Ishikawa (cell line): ENCODE results near the gene TTN.

Source experiments
- CEBPB ChIP-seq: IDR thresholded peaks from 2 replicates; pipeline ENCODE4 v1.6.1; 2012
- EGR1 ChIP-seq: IDR thresholded peaks from 2 replicates; pipeline ENCODE4 v1.6.1; 2012
- EP300 ChIP-seq: IDR thresholded peaks from 2 replicates; pipeline ENCODE4 v1.6.1; 2012; ENCODE audit warnings: borderline replicate concordance
- FOXM1 ChIP-seq: IDR thresholded peaks from 2 replicates; pipeline ENCODE4 v1.6.1; 2012; ENCODE audit warnings: low read depth, borderline replicate concordance
- NFIC ChIP-seq: IDR thresholded peaks from 2 replicates; pipeline ENCODE4 v1.6.1; 2012
- RAD21 ChIP-seq: IDR thresholded peaks from 2 replicates; pipeline ENCODE4 v1.6.1; 2012; ENCODE audit warnings: low read depth
- TAF1 ChIP-seq: IDR thresholded peaks from 2 replicates; pipeline ENCODE4 v1.6.1; 2012; ENCODE audit warnings: low read depth, mild to moderate bottlenecking
- TCF12 ChIP-seq: IDR thresholded peaks from 2 replicates; pipeline ENCODE4 v1.6.1; 2012; ENCODE audit warnings: low read depth
- YY1 ChIP-seq: IDR thresholded peaks from 2 replicates; pipeline ENCODE4 v1.6.1; 2012; ENCODE audit warnings: low read depth
- ZBTB7A ChIP-seq: IDR thresholded peaks from 2 replicates; pipeline ENCODE4 v1.6.1; 2012; ENCODE audit warnings: low read depth
- TF ChIP-seq, protein P1 (sequence below): IDR thresholded peaks from 2 replicates; pipeline ENCODE4 v1.6.1; 2012; ENCODE audit warnings: low read depth, mild to moderate bottlenecking
- TF ChIP-seq, protein P2 (sequence below): IDR thresholded peaks from 2 replicates; pipeline ENCODE4 v1.6.1; 2012
- TF ChIP-seq, protein P3 (sequence below): IDR thresholded peaks from 2 replicates; pipeline ENCODE4 v1.6.1; 2012

DNA sequence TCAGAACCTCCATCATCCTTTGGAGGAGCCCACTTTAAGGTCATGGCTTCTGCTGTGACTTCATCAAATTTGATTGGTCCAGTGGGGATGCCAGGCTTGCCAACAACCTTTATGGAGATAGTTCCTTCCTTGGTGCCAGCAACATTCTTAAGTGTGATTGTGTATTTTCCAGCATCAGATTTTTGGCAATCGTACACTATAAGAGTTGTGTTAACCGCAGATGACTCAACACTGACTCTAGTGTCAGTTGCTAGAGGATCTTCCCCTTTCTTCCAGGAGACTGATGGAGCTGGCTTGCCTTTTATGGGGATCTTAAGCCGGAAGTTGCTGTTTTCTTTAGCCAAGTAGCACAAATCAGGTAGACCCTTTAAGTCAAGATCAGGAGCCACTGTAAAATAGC, 228.2 kb downstream of the TTN start:
- TF ChIP-seq EP300 (no peak), ZBTB7A (no peak), YY1 (no peak), EGR1 (no peak), FOXM1 (no peak), TCF12 (no peak), NFIC (no peak), RAD21 (no peak), TAF1 (no peak), CEBPB (no peak)
- TF ChIP-seq, protein P1, sequence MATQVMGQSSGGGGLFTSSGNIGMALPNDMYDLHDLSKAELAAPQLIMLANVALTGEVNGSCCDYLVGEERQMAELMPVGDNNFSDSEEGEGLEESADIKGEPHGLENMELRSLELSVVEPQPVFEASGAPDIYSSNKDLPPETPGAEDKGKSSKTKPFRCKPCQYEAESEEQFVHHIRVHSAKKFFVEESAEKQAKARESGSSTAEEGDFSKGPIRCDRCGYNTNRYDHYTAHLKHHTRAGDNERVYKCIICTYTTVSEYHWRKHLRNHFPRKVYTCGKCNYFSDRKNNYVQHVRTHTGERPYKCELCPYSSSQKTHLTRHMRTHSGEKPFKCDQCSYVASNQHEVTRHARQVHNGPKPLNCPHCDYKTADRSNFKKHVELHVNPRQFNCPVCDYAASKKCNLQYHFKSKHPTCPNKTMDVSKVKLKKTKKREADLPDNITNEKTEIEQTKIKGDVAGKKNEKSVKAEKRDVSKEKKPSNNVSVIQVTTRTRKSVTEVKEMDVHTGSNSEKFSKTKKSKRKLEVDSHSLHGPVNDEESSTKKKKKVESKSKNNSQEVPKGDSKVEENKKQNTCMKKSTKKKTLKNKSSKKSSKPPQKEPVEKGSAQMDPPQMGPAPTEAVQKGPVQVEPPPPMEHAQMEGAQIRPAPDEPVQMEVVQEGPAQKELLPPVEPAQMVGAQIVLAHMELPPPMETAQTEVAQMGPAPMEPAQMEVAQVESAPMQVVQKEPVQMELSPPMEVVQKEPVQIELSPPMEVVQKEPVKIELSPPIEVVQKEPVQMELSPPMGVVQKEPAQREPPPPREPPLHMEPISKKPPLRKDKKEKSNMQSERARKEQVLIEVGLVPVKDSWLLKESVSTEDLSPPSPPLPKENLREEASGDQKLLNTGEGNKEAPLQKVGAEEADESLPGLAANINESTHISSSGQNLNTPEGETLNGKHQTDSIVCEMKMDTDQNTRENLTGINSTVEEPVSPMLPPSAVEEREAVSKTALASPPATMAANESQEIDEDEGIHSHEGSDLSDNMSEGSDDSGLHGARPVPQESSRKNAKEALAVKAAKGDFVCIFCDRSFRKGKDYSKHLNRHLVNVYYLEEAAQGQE = no peak
- TF ChIP-seq, protein P2, sequence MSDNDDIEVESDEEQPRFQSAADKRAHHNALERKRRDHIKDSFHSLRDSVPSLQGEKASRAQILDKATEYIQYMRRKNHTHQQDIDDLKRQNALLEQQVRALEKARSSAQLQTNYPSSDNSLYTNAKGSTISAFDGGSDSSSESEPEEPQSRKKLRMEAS = no peak
- TF ChIP-seq, protein P3, sequence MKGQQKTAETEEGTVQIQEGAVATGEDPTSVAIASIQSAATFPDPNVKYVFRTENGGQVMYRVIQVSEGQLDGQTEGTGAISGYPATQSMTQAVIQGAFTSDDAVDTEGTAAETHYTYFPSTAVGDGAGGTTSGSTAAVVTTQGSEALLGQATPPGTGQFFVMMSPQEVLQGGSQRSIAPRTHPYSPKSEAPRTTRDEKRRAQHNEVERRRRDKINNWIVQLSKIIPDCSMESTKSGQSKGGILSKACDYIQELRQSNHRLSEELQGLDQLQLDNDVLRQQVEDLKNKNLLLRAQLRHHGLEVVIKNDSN = no peak
